Ascending aorta (tissue), 2 donors: ENCODE results near the gene TCEAL9. TPM values are rescaled to one million over a fixed set of nuclear protein-coding genes. Genes with fewer than 3 reads are reported as not detected.

ENCODE experiments used
- DNase-seq, 2 donors: peaks; one replicate each; pipeline ENCODE4 v3.0.0-alpha.2; 2019; ENCODE audit warnings: low spot score in 2 of 2
- H3K27ac ChIP-seq, 2 donors: fragments of 200-600 bp; sonication (generic); one replicate each; pipeline ENCODE4 v1.5.1; 2016 to 2017; ENCODE audit warnings: mild to moderate bottlenecking in 1 of 2
- H3K27me3 ChIP-seq: fragments of 200-600 bp; sonication (generic); one replicate; pipeline ENCODE4 v1.5.1; 2017
- H3K36me3 ChIP-seq, 2 donors: fragments of 200-600 bp; sonication (generic); one replicate each; pipeline ENCODE4 v1.5.1; 2016
- H3K4me1 ChIP-seq, 2 donors: fragments of 200-600 bp; sonication (generic); one replicate each; pipeline ENCODE4 v1.5.1; 2016 to 2017; ENCODE audit warnings: mild to moderate bottlenecking in 1 of 2
- H3K4me3 ChIP-seq, 2 donors: fragments of 200-600 bp; sonication (generic); one replicate each; pipeline ENCODE4 v1.5.1; 2016 to 2017; ENCODE audit warnings: mild to moderate bottlenecking in 1 of 2
- H3K9me3 ChIP-seq, 2 donors: fragments of 200-600 bp; sonication (generic); one replicate each; pipeline ENCODE4 v1.5.1; 2016
- CTCF ChIP-seq, 3 experiments: fragments of 200-600 bp in 2 of 3; fragments of 450-650 bp in 1 of 3; sonication (generic) in 2 of 3; IDR thresholded peaks; one replicate each; pipeline ENCODE4 v1.5.1; 2016 to 2019; ENCODE audit warnings: antibody characterized with exemption in 3 of 3, mild to moderate bottlenecking in 1 of 3, moderate library complexity in 1 of 3
- intact Hi-C: fragments of 100-400 bp; cut with DNase I; formaldehyde crosslinking; loops from one replicate; pipeline ENCODE4 v1.15.1; 2023
- total RNA-seq: library from RNA; depleted of rRNA; stranded (reverse); fragments of >200 nt; gene quantifications from one replicate; pipeline ENCODE4 v1.1.0, GENCODE V29; 2016

The TCEAL9 gene
- total RNA-seq = 20.9 TPM

- Histone ChIP-seq H3K36me3 (no peaks in the 10 kb centered on the region), H3K4me1 (no peaks in the 10 kb centered on the region), H3K4me3 (peak within 1 kb of the TSS; percentile 68 to 72), H3K27me3 (no peaks in the 10 kb centered on the region), H3K9me3 (no peaks in the 10 kb centered on the region), H3K27ac (peak within 1 kb of the TSS; percentile 86 to 89)
- intact Hi-C loops = loop anchor here (1.0 to 10.0 kb wide), 4 partner anchors 21 to 331 kb away; partner anchors contain the start of genes BEX3, BEX4 and MORF4L2
- peak in 1 of 2 donors; percentile 79 for DNase-seq
- no peak for TF ChIP-seq CTCF (IDR thresholded peaks at IDR 0.05)
Measured at GRCh38 chrX:103356130-103356798, at the start of gene TCEAL9. TCEAL9 (plus strand) TSS chrX:103356506; CDS start chrX:103357685, 1,179 bp downstream.

GRCh38 chrX:103309860-103310554, 46.3 kb upstream of the TCEAL9 start:
- peak overlapping the region; percentile 54 to 62 for H3K4me3 ChIP-seq
- DNase-seq = no peak
- H3K9me3 ChIP-seq = no peaks in the 10 kb centered on the region
- H3K36me3 ChIP-seq = no peaks in the 10 kb centered on the region
- intact Hi-C loops = loop anchor here (2.0 kb wide), 1 partner anchor 55 kb away; the partner anchor contains the start of gene TCEAL8
- peaks cover 6% of the 10 kb centered on the region for H3K27me3 ChIP-seq
- no peak for TF ChIP-seq CTCF (IDR thresholded peaks at IDR 0.05)
- H3K27ac ChIP-seq = no peak overlapping the region
- no peaks in the 10 kb centered on the region for H3K4me1 ChIP-seq

- no peaks in the 10 kb centered on the region for H3K4me1 ChIP-seq
- DNase-seq = peak in 1 of 2 donors; percentile 73
- peaks cover 6% of the 10 kb centered on the region for H3K27me3 ChIP-seq
- H3K36me3 ChIP-seq = no peaks in the 10 kb centered on the region
- H3K27ac ChIP-seq = no peak within 1 kb of the TSS
- intact Hi-C loops = loop anchor here (2.0 kb wide), 1 partner anchor 56 kb away; the partner anchor contains the start of gene TCEAL8
- H3K9me3 ChIP-seq = no peaks in the 10 kb centered on the region
- no peak for TF ChIP-seq CTCF (IDR thresholded peaks at IDR 0.05)
- peak within 1 kb of the TSS; percentile 54 to 62 for H3K4me3 ChIP-seq
Measured at GRCh38 chrX:103310555-103311398, 45.5 kb upstream of the TCEAL9 start, which contains the start of gene BEX2. BEX2 (minus strand) TSS chrX:103310990; CDS start chrX:103309976, 1,014 bp downstream.

GRCh38 chrX:103311399-103311780, 44.9 kb upstream of the TCEAL9 start:
- H3K4me3 ChIP-seq = no peak overlapping the region
- H3K4me1 ChIP-seq = no peaks in the 10 kb centered on the region
- TF ChIP-seq CTCF (IDR thresholded peaks at IDR 0.05) = no peak
- no peaks in the 10 kb centered on the region for H3K36me3 ChIP-seq
- H3K27ac ChIP-seq = no peak overlapping the region
- H3K27me3 ChIP-seq = peaks cover 6% of the 10 kb centered on the region
- DNase-seq = no peak
- no peaks in the 10 kb centered on the region for H3K9me3 ChIP-seq
- intact Hi-C loops = loop anchor here (2.0 kb wide), 1 partner anchor 57 kb away; the partner anchor contains the start of gene TCEAL8

- H3K4me3 ChIP-seq = peak within 1 kb of the TSS; percentile 27 to 50
- no peak within 1 kb of the TSS for H3K27ac ChIP-seq
- TF ChIP-seq CTCF (IDR thresholded peaks at IDR 0.05) = no peak
- intact Hi-C loops = no loop called here
- H3K36me3 ChIP-seq = no peaks in the 10 kb centered on the region
- no peaks in the 10 kb centered on the region for H3K4me1 ChIP-seq
- H3K27me3 ChIP-seq = no peaks in the 10 kb centered on the region
- no peaks in the 10 kb centered on the region for H3K9me3 ChIP-seq
- DNase-seq = no peak
Measured at GRCh38 chrX:103329991-103330390, 26.3 kb upstream of the TCEAL9 start, which contains the start of gene TCEAL7. TCEAL7 (plus strand) TSS chrX:103330239; CDS start chrX:103331404, 1,165 bp downstream.
